GM21619 (cell line): ENCODE results near the gene PKLR.
"Not testable (repeated sequence)": the region's sequence is repeated elsewhere in the genome, so short reads cannot be mapped to it uniquely, and the experiment has no call there.

Experiments
- ATAC-seq: cut with Tn5 transposase; IDR thresholded peaks from one replicate; pipeline ENCODE4 v1.9.1; 2021; ENCODE audit not compliant: unreplicated experiment

Gene PKLR

GRCh38 chr1:155318082-155318481, 16.8 kb upstream of the PKLR start:
- ATAC-seq = no peak

- no peak for ATAC-seq
Observed at GRCh38 chr1:155316922-155317321, 15.7 kb upstream of the PKLR start.

GRCh38 chr1:155313261-155313660, 12.0 kb upstream of the PKLR start:
- no peak for ATAC-seq

GRCh38 chr1:155309423-155310021, 8.3 kb upstream of the PKLR start:
- no peak for ATAC-seq

GRCh38 chr1:155308493-155309422, 7.5 kb upstream of the PKLR start, which contains the start of gene FDPS:
Gene FDPS (plus strand): TSS chr1:155308866. CDS start chr1:155309790, 924 bp downstream.
- peak; percentile 89 for ATAC-seq

- ATAC-seq = no peak
Observed at GRCh38 chr1:155307247-155307740, 6.1 kb upstream of the PKLR start.

- no peak for ATAC-seq
Observed at GRCh38 chr1:155305881-155306391, 4.7 kb upstream of the PKLR start.

- ATAC-seq = no peak
Observed at GRCh38 chr1:155304558-155305063, 3.4 kb upstream of the PKLR start.

GRCh38 chr1:155300553-155301329, 497 bp downstream of the PKLR start:
- ATAC-seq = no peak

- ATAC-seq = no peak
Observed at GRCh38 chr1:155300024-155300423, 1.2 kb downstream of the PKLR start.

- ATAC-seq = no peak
Observed at GRCh38 chr1:155297384-155297783, 3.9 kb downstream of the PKLR start.

- no peak for ATAC-seq
Observed at GRCh38 chr1:155296661-155297060, 4.6 kb downstream of the PKLR start.

- ATAC-seq = no peak
Observed at GRCh38 chr1:155295942-155296267, 5.3 kb downstream of the PKLR start.

- no peak for ATAC-seq
Observed at GRCh38 chr1:155295183-155295941, 5.9 kb downstream of the PKLR start.

- ATAC-seq = no peak
Observed at GRCh38 chr1:155294520-155295182, 6.6 kb downstream of the PKLR start.

GRCh38 chr1:155293086-155293749, 8.0 kb downstream of the PKLR start:
- ATAC-seq = no peak

GRCh38 chr1:155291006-155291405, 10.2 kb downstream of the PKLR start:
- ATAC-seq = not testable (repeated sequence)

- no peak for ATAC-seq
Observed at GRCh38 chr1:155287987-155288543, 13.2 kb downstream of the PKLR start.

GRCh38 chr1:155286544-155286943, 14.7 kb downstream of the PKLR start:
- ATAC-seq = no peak
